Measurements from ENCODE around the gene LYZL6.
"Not testable (repeated sequence)": the region's sequence is repeated elsewhere in the genome, so short reads cannot be mapped to it uniquely, and the experiment has no call there.

The LYZL6 gene

GRCh38 chr17:35898283-35899070 lies 45.0 kb downstream of the LYZL6 start:
- H3K27ac ChIP-seq = no peak overlapping the region; the same call in 1 of the 2 replicates
- TF ChIP-seq CTCF (conservative IDR thresholded peaks at IDR 0.05) = no peak

- not testable (repeated sequence) for H3K27ac ChIP-seq
These were observed 45.7 kb downstream of the LYZL6 start for GRCh38 chr17:35897772-35898171.

- no peak overlapping the region for H3K27ac ChIP-seq
- TF ChIP-seq CTCF (conservative IDR thresholded peaks at IDR 0.05) = no peak
These were observed 47.6 kb downstream of the LYZL6 start for GRCh38 chr17:35895636-35896587.

- H3K27ac ChIP-seq = no peak overlapping the region
- no peak for TF ChIP-seq CTCF (conservative IDR thresholded peaks at IDR 0.05)
These were observed 49.3 kb downstream of the LYZL6 start for GRCh38 chr17:35894206-35894605.

- no peak for TF ChIP-seq CTCF (conservative IDR thresholded peaks at IDR 0.05)
- H3K27ac ChIP-seq = no peak overlapping the region
These were observed 49.8 kb downstream of the LYZL6 start for GRCh38 chr17:35893751-35894150.

- H3K27ac ChIP-seq = no peak overlapping the region
- TF ChIP-seq CTCF (conservative IDR thresholded peaks at IDR 0.05) = no peak
These were observed 51.1 kb downstream of the LYZL6 start for GRCh38 chr17:35892091-35893035.

- no peak for TF ChIP-seq CTCF (conservative IDR thresholded peaks at IDR 0.05)
- H3K27ac ChIP-seq = no peak overlapping the region
These were observed 52.2 kb downstream of the LYZL6 start for GRCh38 chr17:35891269-35891668.
